ENCODE data around the gene SHH.

SHH gene

GRCh38 chr7:155811895-155812761 is at the start of gene SHH:
Gene SHH (minus strand): TSS chr7:155812463. CDS start chr7:155812122, 341 bp downstream.
- Histone ChIP-seq H3K36me3 (ENCODE audit: control insufficient read depth in 2 of 2, insufficient read depth in 2 of 2, low read length in 2 of 2) (no peaks in the 10 kb centered on the region), H3K9me3 (ENCODE audit: control insufficient read depth in 2 of 2, low read length in 2 of 2) (no peaks in the 10 kb centered on the region), H3K9ac (ENCODE audit: low read length in 2 of 2) (no peak within 1 kb of the TSS), H3K27me3 (ENCODE audit: control insufficient read depth in 1 of 2, insufficient read depth in 2 of 2, low read length in 2 of 2) (peaks cover 58 to 77% of the 10 kb centered on the region in 2 donors), H3K27ac (ENCODE audit: low read length) (no peak within 1 kb of the TSS), H3K4me1 (ENCODE audit: control insufficient read depth, insufficient read depth, low read length) (peaks cover 27% of the 10 kb centered on the region), H3K4me3 (ENCODE audit: low read length in 2 of 2) (no peak within 1 kb of the TSS)

- peaks cover 5 to 19% of the 10 kb centered on the region in 2 donors for H3K27me3 ChIP-seq (ENCODE audit: control insufficient read depth in 1 of 2, insufficient read depth in 2 of 2, low read length in 2 of 2)
- no peaks in the 10 kb centered on the region for H3K4me1 ChIP-seq (ENCODE audit: control insufficient read depth, insufficient read depth, low read length)
- no peaks in the 10 kb centered on the region for H3K36me3 ChIP-seq (ENCODE audit: control insufficient read depth in 2 of 2, insufficient read depth in 2 of 2, low read length in 2 of 2)
- H3K4me3 ChIP-seq (ENCODE audit: low read length in 2 of 2): no peak overlapping the region
- H3K9me3 ChIP-seq (ENCODE audit: control insufficient read depth in 2 of 2, low read length in 2 of 2): peaks cover 0 to 6% of the 10 kb centered on the region in 2 donors
- no peak overlapping the region for H3K9ac ChIP-seq (ENCODE audit: low read length in 2 of 2)
- H3K27ac ChIP-seq (ENCODE audit: low read length): no peak overlapping the region
Measured at GRCh38 chr7:155861480-155861868, 49.2 kb upstream of the SHH start.

DNA sequence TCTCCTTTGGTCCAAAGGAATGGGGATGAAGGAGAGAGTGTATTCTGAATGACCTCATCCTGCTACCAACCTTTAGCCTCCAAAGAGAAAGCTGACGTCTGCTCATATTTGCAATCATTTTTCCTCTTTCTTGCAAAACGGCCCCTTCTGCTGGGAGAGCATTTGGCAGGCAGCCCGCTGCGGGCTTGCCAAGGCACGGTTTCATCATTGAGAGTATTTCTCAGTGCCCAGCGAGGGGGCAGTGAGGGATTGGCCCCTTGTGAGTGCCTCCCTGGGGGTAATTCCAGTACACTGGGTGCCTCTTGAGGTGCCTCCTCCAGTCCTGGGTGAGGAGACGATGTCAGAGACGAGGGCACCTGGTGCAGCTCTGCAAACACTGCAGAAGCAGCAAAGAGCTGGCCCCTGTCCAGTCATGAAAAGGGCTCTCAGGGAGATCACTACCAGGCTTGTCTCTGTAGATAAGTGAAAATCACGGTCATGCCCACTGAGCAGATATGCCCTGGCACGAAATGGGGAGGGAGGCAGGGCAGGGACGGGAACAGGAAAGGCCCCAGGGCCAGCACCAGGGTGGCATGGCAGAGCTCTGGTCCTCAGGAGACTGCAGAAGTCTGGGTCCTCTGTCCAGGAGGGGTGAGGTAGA is 48.7 kb upstream of the SHH start:
- H3K4me3 ChIP-seq (ENCODE audit: low read length in 2 of 2): no peak overlapping the region
- H3K36me3 ChIP-seq (ENCODE audit: control insufficient read depth in 2 of 2, insufficient read depth in 2 of 2, low read length in 2 of 2): no peaks in the 10 kb centered on the region
- no peak overlapping the region for H3K9ac ChIP-seq (ENCODE audit: low read length in 2 of 2)
- H3K27ac ChIP-seq (ENCODE audit: low read length): no peak overlapping the region
- no peaks in the 10 kb centered on the region for H3K4me1 ChIP-seq (ENCODE audit: control insufficient read depth, insufficient read depth, low read length)
- peaks cover 0 to 6% of the 10 kb centered on the region in 2 donors for H3K9me3 ChIP-seq (ENCODE audit: control insufficient read depth in 2 of 2, low read length in 2 of 2)
- H3K27me3 ChIP-seq (ENCODE audit: control insufficient read depth in 1 of 2, insufficient read depth in 2 of 2, low read length in 2 of 2): peaks cover 5 to 16% of the 10 kb centered on the region in 2 donors

DNA sequence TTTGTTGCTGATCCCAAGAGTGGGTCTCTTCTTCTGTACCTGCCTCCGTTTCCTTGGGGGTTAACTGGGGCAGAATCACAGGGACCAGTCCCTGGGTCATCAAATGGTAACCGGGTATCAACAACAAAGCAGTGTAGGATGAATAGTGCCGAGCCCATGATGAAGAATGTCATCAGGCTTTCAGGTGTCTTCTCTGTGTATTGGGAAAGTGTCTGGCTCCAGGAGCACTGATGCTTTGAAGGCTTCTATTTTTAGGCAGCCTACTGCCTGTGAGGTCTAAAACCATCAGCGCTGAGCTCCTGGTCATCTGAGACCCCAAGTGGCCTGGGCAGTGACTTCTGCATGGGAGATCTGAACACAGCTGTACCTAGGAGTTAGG is 48.2 kb upstream of the SHH start:
- Histone ChIP-seq H3K9me3 (ENCODE audit: control insufficient read depth in 2 of 2, low read length in 2 of 2) (peaks cover 0 to 6% of the 10 kb centered on the region in 2 donors), H3K4me1 (ENCODE audit: control insufficient read depth, insufficient read depth, low read length) (no peaks in the 10 kb centered on the region), H3K9ac (ENCODE audit: low read length in 2 of 2) (no peak overlapping the region), H3K27me3 (ENCODE audit: control insufficient read depth in 1 of 2, insufficient read depth in 2 of 2, low read length in 2 of 2) (peaks cover 5 to 11% of the 10 kb centered on the region in 2 donors), H3K27ac (ENCODE audit: low read length) (no peak overlapping the region), H3K4me3 (ENCODE audit: low read length in 2 of 2) (no peak overlapping the region), H3K36me3 (ENCODE audit: control insufficient read depth in 2 of 2, insufficient read depth in 2 of 2, low read length in 2 of 2) (no peaks in the 10 kb centered on the region)

DNA sequence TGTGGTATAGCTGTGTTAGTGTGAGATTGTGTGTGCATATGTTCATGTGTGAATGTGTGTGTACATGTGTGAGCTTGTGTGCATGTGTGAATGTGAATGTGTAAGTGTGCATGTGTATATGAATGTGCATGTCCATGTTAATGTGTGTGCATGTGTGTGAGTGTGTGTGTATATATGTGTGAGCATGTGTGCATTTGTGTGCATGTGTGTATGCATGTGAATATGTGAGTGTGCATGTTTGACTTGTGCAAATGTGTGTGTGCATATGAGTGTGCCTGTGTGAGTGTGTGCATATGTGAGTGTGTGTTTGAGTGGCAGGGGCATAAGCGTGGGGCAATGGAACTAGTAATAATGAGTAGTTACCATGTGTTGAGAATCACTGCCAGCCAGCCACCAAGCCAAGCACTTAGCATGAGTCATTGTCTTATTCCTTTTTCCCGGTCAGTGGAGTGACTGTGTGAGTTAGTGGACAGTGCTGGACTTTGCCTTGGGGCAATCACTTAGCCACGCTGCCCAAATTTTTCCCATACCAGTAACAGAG is 46.3 kb upstream of the SHH start:
- peaks cover 5 to 11% of the 10 kb centered on the region in 2 donors for H3K27me3 ChIP-seq (ENCODE audit: control insufficient read depth in 1 of 2, insufficient read depth in 2 of 2, low read length in 2 of 2)
- no peak overlapping the region for H3K27ac ChIP-seq (ENCODE audit: low read length)
- H3K9me3 ChIP-seq (ENCODE audit: control insufficient read depth in 2 of 2, low read length in 2 of 2): peaks cover 4 to 6% of the 10 kb centered on the region in 2 donors
- no peaks in the 10 kb centered on the region for H3K36me3 ChIP-seq (ENCODE audit: control insufficient read depth in 2 of 2, insufficient read depth in 2 of 2, low read length in 2 of 2)
- H3K9ac ChIP-seq (ENCODE audit: low read length in 2 of 2): no peak overlapping the region
- no peak overlapping the region for H3K4me3 ChIP-seq (ENCODE audit: low read length in 2 of 2)
- H3K4me1 ChIP-seq (ENCODE audit: control insufficient read depth, insufficient read depth, low read length): no peaks in the 10 kb centered on the region

- Histone ChIP-seq H3K27me3 (ENCODE audit: control insufficient read depth in 1 of 2, insufficient read depth in 2 of 2, low read length in 2 of 2) (peaks cover 0 to 13% of the 10 kb centered on the region in 2 donors), H3K27ac (ENCODE audit: low read length) (no peak overlapping the region), H3K9me3 (ENCODE audit: control insufficient read depth in 2 of 2, low read length in 2 of 2) (peaks cover 4 to 6% of the 10 kb centered on the region in 2 donors), H3K4me3 (ENCODE audit: low read length in 2 of 2) (no peak overlapping the region), H3K9ac (ENCODE audit: low read length in 2 of 2) (no peak overlapping the region), H3K36me3 (ENCODE audit: control insufficient read depth in 2 of 2, insufficient read depth in 2 of 2, low read length in 2 of 2) (no peaks in the 10 kb centered on the region), H3K4me1 (ENCODE audit: control insufficient read depth, insufficient read depth, low read length) (no peaks in the 10 kb centered on the region)
Measured at GRCh38 chr7:155857141-155857540, 44.9 kb upstream of the SHH start.

DNA sequence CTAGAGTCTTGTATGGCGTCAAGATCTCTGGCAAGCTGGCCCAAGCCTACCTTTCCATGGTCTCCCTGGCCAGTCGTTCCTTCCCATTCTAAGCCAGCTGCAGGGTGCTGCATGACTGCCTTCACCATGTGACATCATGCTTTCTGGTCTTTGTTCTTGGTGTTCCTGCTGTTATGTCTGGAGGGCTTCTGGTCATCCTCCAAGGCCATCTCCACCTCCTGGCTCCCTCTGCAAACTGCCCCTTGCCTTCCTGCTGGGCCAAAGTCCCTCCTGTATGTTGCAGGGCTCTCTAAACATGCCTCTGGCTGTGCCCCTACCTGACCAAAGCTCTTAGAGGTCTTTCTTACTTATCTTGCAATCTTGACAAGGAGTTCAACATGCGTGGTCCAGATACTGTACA is 44.4 kb upstream of the SHH start:
- H3K4me3 ChIP-seq (ENCODE audit: low read length in 2 of 2): no peak overlapping the region
- no peaks in the 10 kb centered on the region for H3K4me1 ChIP-seq (ENCODE audit: control insufficient read depth, insufficient read depth, low read length)

GRCh38 chr7:155852426-155853301 is 40.4 kb upstream of the SHH start:
- H3K9me3 ChIP-seq (ENCODE audit: control insufficient read depth in 2 of 2, low read length in 2 of 2): peaks cover under 1 to 4% of the 10 kb centered on the region in 2 donors
- H3K27me3 ChIP-seq (ENCODE audit: control insufficient read depth in 1 of 2, insufficient read depth in 2 of 2, low read length in 2 of 2): peaks cover 0 to 3% of the 10 kb centered on the region in 2 donors
- H3K4me3 ChIP-seq (ENCODE audit: low read length in 2 of 2): no peak overlapping the region
- H3K27ac ChIP-seq (ENCODE audit: low read length): no peak overlapping the region
- no peaks in the 10 kb centered on the region for H3K4me1 ChIP-seq (ENCODE audit: control insufficient read depth, insufficient read depth, low read length)
- no peak overlapping the region for H3K9ac ChIP-seq (ENCODE audit: low read length in 2 of 2)
- H3K36me3 ChIP-seq (ENCODE audit: control insufficient read depth in 2 of 2, insufficient read depth in 2 of 2, low read length in 2 of 2): no peaks in the 10 kb centered on the region

More for the DNA sequence above, 44.4 kb upstream of the SHH start:
- Histone ChIP-seq H3K27ac (ENCODE audit: low read length) (no peak overlapping the region), H3K36me3 (ENCODE audit: control insufficient read depth in 2 of 2, insufficient read depth in 2 of 2, low read length in 2 of 2) (no peaks in the 10 kb centered on the region), H3K27me3 (ENCODE audit: control insufficient read depth in 1 of 2, insufficient read depth in 2 of 2, low read length in 2 of 2) (peaks cover 0 to 13% of the 10 kb centered on the region in 2 donors), H3K9ac (ENCODE audit: low read length in 2 of 2) (no peak overlapping the region), H3K9me3 (ENCODE audit: control insufficient read depth in 2 of 2, low read length in 2 of 2) (peaks cover 4 to 6% of the 10 kb centered on the region in 2 donors)

GRCh38 chr7:155851892-155852291 is 39.6 kb upstream of the SHH start:
- Histone ChIP-seq H3K27ac (ENCODE audit: low read length) (no peak overlapping the region), H3K9me3 (ENCODE audit: control insufficient read depth in 2 of 2, low read length in 2 of 2) (peaks cover 0 to 4% of the 10 kb centered on the region in 2 donors), H3K36me3 (ENCODE audit: control insufficient read depth in 2 of 2, insufficient read depth in 2 of 2, low read length in 2 of 2) (no peaks in the 10 kb centered on the region), H3K4me1 (ENCODE audit: control insufficient read depth, insufficient read depth, low read length) (no peaks in the 10 kb centered on the region), H3K4me3 (ENCODE audit: low read length in 2 of 2) (no peak overlapping the region), H3K9ac (ENCODE audit: low read length in 2 of 2) (no peak overlapping the region), H3K27me3 (ENCODE audit: control insufficient read depth in 1 of 2, insufficient read depth in 2 of 2, low read length in 2 of 2) (peaks cover 0 to 3% of the 10 kb centered on the region in 2 donors)
